ENCODE measurements around the gene PTK6.
A peak's percentile ranks its signal among the peaks of the same experiment; 100 is the strongest.

Gene PTK6

DNA sequence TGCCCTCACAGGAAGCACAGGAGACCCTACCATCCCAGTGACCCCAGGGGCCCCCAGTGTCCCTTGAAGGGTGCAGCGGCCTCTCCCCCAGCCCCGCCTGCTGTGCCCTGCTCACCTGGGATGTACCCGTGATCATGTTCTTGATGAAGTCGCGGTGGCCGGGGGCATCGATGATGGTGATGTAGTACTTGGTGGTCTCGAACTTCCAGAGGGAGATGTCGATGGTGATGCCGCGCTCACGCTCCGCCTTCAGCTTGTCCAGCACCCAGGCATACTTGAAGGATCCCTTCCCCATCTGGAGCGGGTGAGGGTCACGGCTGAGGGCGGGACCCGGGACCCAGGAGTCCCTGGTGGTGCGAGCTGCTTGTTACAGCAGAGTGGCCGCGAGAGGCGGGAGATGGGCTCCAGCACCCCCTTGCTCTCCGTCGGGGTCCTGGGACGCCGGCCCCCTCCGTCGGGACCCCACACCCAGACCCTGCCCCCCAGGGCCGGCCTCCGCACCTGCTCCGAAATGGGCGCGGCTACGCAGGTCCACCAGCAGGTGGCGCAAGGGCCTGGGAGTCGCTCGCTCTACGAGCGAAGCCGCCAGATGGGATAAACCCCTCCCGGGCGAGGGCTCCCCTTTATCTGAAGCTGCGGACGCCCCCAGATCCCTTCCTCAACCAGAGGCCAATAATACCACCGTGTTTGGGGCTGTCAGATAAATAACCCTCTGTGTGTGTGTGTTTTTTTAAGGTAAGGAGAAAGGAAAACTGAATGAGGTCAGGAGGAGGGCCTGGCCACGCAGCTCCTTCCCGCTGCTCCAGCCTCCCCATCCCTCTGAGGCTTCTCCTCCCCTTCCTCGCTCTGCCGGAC is 41.2 kb downstream of the PTK6 start:
- peak; percentile 77 for DNase-seq (ENCODE audit: extremely low spot score)
- TF ChIP-seq FOXK2 (IDR thresholded peaks at IDR 0.05), result no peak
- no peak for TF ChIP-seq BHLHE40 (IDR thresholded peaks at IDR 0.05; ENCODE audit: borderline replicate concordance)
- no peak for TF ChIP-seq SUZ12 (IDR thresholded peaks at IDR 0.05)
- no peak for TF ChIP-seq FOXM1 (IDR thresholded peaks at IDR 0.05; ENCODE audit: borderline replicate concordance)
- no peak for TF ChIP-seq TARDBP (IDR thresholded peaks at IDR 0.05)
- TF ChIP-seq ZNF384 (IDR thresholded peaks at IDR 0.05), result no peak
- TF ChIP-seq, protein P1, sequence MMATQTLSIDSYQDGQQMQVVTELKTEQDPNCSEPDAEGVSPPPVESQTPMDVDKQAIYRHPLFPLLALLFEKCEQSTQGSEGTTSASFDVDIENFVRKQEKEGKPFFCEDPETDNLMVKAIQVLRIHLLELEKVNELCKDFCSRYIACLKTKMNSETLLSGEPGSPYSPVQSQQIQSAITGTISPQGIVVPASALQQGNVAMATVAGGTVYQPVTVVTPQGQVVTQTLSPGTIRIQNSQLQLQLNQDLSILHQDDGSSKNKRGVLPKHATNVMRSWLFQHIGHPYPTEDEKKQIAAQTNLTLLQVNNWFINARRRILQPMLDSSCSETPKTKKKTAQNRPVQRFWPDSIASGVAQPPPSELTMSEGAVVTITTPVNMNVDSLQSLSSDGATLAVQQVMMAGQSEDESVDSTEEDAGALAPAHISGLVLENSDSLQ (IDR thresholded peaks at IDR 0.05), result no peak
- TF ChIP-seq SP1 (IDR thresholded peaks at IDR 0.05), result no peak
- no peak for TF ChIP-seq NFRKB (IDR thresholded peaks at IDR 0.05)
- TF ChIP-seq CTBP1 (IDR thresholded peaks at IDR 0.05; ENCODE audit: borderline replicate concordance), result no peak
- TF ChIP-seq LEF1 (IDR thresholded peaks at IDR 0.05; ENCODE audit: borderline replicate concordance), result no peak
- TF ChIP-seq HDGF (IDR thresholded peaks at IDR 0.05; ENCODE audit: borderline replicate concordance), result no peak
- TF ChIP-seq L3MBTL2 (conservative IDR thresholded peaks at IDR 0.05), result no peak
- no peak for TF ChIP-seq ARNT (IDR thresholded peaks at IDR 0.05)
- no peak for TF ChIP-seq FOXA1 (IDR thresholded peaks at IDR 0.05)
- TF ChIP-seq ELF4 (IDR thresholded peaks at IDR 0.05), result no peak
- CTCF ChIA-PET, result interaction anchor here (0.7 to 1.8 kb wide), 11 partner anchors 11 to 186 kb away, joined by 3 to 6 read pairs (median 4); partner anchors contain the start of gene PPDPF
- POLR2A ChIA-PET, result interaction anchor here (0.7 to 2.9 kb wide), 3 partner anchors 25 to 163 kb away, joined by 3 to 26 read pairs (median 3); partner anchors contain the start of gene PPDPF

DNA sequence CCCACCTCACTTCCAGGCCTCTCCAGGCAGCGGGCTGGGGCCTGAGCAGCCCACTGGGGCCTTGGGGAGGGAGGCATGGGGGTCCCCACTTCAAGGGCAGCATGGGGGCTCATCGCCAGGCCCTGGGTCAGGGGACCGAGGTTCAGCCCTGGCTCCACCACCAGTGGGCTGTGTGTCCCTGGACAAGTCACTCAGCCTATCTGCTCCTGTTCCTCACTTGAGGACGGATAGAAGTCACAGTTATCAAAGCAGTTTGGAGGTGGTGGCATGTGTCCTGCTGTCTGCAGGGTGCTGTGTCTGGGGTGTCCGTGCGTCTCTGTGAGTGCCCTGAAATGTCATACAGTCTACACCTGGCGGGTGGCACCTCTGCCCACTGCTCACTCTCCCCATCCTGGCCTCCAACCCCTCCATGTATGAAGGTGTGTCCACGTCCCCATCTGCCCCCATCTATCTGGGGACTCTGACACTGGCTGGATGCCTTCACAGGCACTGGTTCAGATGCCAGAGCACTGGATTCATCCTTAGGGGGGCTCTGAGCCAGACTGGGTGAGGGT is 41.9 kb downstream of the PTK6 start:
- no peak for DNase-seq (ENCODE audit: extremely low spot score)
- CTCF ChIA-PET, result no interaction called here
- TF ChIP-seq LEF1 (IDR thresholded peaks at IDR 0.05; ENCODE audit: borderline replicate concordance), result no peak
- POLR2A ChIA-PET, result interaction anchor here (2.9 kb wide), 1 partner anchor 26 kb away, joined by 26 read pairs; the partner anchor contains the start of gene PPDPF

DNA sequence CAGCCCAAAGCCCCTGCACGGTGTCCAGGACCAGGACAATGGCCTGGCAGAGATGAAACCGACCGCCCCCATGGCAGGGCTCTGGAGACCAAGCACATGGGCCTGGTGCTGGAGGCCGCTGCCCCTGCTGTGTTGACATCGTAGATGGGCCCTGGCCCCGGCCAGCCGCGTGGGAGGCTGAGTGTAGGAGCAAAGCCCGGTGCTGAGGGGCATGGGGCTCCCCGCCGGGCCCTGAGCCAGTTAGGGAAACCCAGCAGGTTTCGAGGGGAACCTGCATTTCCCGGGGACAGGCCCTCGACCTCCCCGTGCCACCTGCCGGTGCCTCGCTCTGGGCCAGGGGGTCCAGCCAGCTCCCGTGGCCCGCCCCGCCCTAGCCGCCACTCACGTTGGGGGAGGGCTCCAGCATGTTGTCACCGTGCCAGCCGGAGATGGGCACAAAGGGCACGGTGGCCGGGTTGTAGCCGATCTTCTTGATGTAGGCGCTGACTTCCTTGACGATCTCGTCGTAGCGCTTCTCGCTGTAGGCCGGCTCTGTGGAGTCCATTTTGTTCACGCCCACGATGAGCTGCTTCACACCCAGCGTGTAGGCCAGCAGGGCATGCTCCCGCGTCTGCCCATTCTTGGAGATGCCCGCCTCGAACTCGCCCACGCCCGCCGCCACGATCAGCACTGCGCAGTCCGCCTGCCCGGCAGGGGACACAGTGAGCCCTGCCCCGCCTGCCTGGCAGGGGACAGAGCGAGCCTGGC is 42.6 kb downstream of the PTK6 start:
- ChIA-PET CTCF (no interaction called here), POLR2A (no interaction called here)
- no peak for DNase-seq (ENCODE audit: extremely low spot score)
- TF ChIP-seq ZNF384 (IDR thresholded peaks at IDR 0.05) (no peak), CTBP1 (IDR thresholded peaks at IDR 0.05; ENCODE audit: borderline replicate concordance) (no peak), L3MBTL2 (conservative IDR thresholded peaks at IDR 0.05) (no peak), FOXA1 (IDR thresholded peaks at IDR 0.05) (no peak), SUZ12 (IDR thresholded peaks at IDR 0.05) (no peak), BHLHE40 (IDR thresholded peaks at IDR 0.05; ENCODE audit: borderline replicate concordance) (no peak), ELF4 (IDR thresholded peaks at IDR 0.05) (no peak), SP1 (IDR thresholded peaks at IDR 0.05) (no peak), FOXK2 (IDR thresholded peaks at IDR 0.05) (no peak), HDGF (IDR thresholded peaks at IDR 0.05; ENCODE audit: borderline replicate concordance) (no peak), FOXM1 (IDR thresholded peaks at IDR 0.05; ENCODE audit: borderline replicate concordance) (no peak), TARDBP (IDR thresholded peaks at IDR 0.05) (no peak), LEF1 (IDR thresholded peaks at IDR 0.05; ENCODE audit: borderline replicate concordance) (no peak), NFRKB (IDR thresholded peaks at IDR 0.05) (no peak)

DNA sequence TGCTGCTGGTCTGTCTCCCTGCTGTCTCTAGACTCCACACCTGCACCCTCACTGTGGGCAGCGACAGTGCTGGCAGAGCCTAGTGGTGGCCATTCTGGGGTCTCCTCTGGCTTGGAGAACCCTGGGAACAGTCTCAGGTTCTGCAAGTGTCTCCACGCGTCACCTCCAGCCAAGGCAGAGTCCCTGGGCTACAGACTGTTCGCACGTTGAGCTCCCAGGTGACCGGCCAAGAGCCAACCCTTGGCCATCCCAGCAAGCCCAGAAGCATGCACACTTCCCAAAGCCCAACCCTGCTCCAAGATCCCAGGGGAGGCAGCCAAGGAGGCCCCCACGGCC is 43.1 kb downstream of the PTK6 start:
- CTCF ChIA-PET, result no interaction called here
- DNase-seq (ENCODE audit: extremely low spot score), result no peak
- TF ChIP-seq CTBP1 (IDR thresholded peaks at IDR 0.05; ENCODE audit: borderline replicate concordance) (no peak), TARDBP (IDR thresholded peaks at IDR 0.05) (no peak), LEF1 (IDR thresholded peaks at IDR 0.05; ENCODE audit: borderline replicate concordance) (no peak), BHLHE40 (IDR thresholded peaks at IDR 0.05; ENCODE audit: borderline replicate concordance) (no peak), FOXA1 (IDR thresholded peaks at IDR 0.05) (no peak), FOXM1 (IDR thresholded peaks at IDR 0.05; ENCODE audit: borderline replicate concordance) (no peak), ARNT (IDR thresholded peaks at IDR 0.05) (no peak), HDGF (IDR thresholded peaks at IDR 0.05; ENCODE audit: borderline replicate concordance) (no peak), ZNF384 (IDR thresholded peaks at IDR 0.05) (no peak), SUZ12 (IDR thresholded peaks at IDR 0.05) (no peak), ELF4 (IDR thresholded peaks at IDR 0.05) (no peak), NFRKB (IDR thresholded peaks at IDR 0.05) (no peak), SP1 (IDR thresholded peaks at IDR 0.05) (no peak), FOXK2 (IDR thresholded peaks at IDR 0.05) (no peak)
- TF ChIP-seq, protein P1 (IDR thresholded peaks at IDR 0.05), result no peak
- POLR2A ChIA-PET, result no interaction called here

- ChIA-PET CTCF (no interaction called here), POLR2A (no interaction called here)
- DNase-seq (ENCODE audit: extremely low spot score), result no peak
- no peak for TF ChIP-seq BHLHE40 (IDR thresholded peaks at IDR 0.05; ENCODE audit: borderline replicate concordance)
- no peak for TF ChIP-seq HDGF (IDR thresholded peaks at IDR 0.05; ENCODE audit: borderline replicate concordance)
- TF ChIP-seq FOXK2 (IDR thresholded peaks at IDR 0.05), result no peak
- TF ChIP-seq SUZ12 (IDR thresholded peaks at IDR 0.05), result no peak
- TF ChIP-seq TARDBP (IDR thresholded peaks at IDR 0.05), result no peak
- TF ChIP-seq CTBP1 (IDR thresholded peaks at IDR 0.05; ENCODE audit: borderline replicate concordance), result no peak
- no peak for TF ChIP-seq NFRKB (IDR thresholded peaks at IDR 0.05)
- TF ChIP-seq LEF1 (IDR thresholded peaks at IDR 0.05; ENCODE audit: borderline replicate concordance), result no peak
- TF ChIP-seq ZNF384 (IDR thresholded peaks at IDR 0.05), result no peak
- TF ChIP-seq ARNT (IDR thresholded peaks at IDR 0.05), result no peak
- no peak for TF ChIP-seq L3MBTL2 (conservative IDR thresholded peaks at IDR 0.05)
- TF ChIP-seq, protein P1 (IDR thresholded peaks at IDR 0.05), result no peak
- TF ChIP-seq FOXM1 (IDR thresholded peaks at IDR 0.05; ENCODE audit: borderline replicate concordance), result no peak
- TF ChIP-seq FOXA1 (IDR thresholded peaks at IDR 0.05), result no peak
- TF ChIP-seq ELF4 (IDR thresholded peaks at IDR 0.05), result no peak
- no peak for TF ChIP-seq SP1 (IDR thresholded peaks at IDR 0.05)
Measured at GRCh38 chr20:63493563-63494020, 43.6 kb downstream of the PTK6 start.
